Stimulated activated CD8-positive, alpha-beta memory T cell treated with anti-CD3 and anti-CD28 coated beads, Interleukin-2, amount 100 ng/mL, for 48 hours (primary cell): ENCODE results near the gene HSPA12B.
A peak's percentile ranks its signal among the peaks of the same experiment; 100 is the strongest.

ENCODE experiments used
- DNase-seq, 2 donors: peaks; one replicate each; pipeline ENCODE4 v3.0.0-alpha.2; 2020; ENCODE audit warnings: low read depth in 2 of 2

HSPA12B gene

GRCh38 chr20:3749087-3749688 lies 16.7 kb downstream of the HSPA12B start:
- no peak for DNase-seq

- DNase-seq: peak; percentile 23 to 25
These were observed 17.4 kb downstream of the HSPA12B start for GRCh38 chr20:3749689-3750531.

- DNase-seq: no peak
These were observed 18.8 kb downstream of the HSPA12B start for GRCh38 chr20:3751305-3751674.

GRCh38 chr20:3751675-3752385 lies 19.3 kb downstream of the HSPA12B start:
- peak; percentile 37 to 43 for DNase-seq

- no peak for DNase-seq
These were observed 19.9 kb downstream of the HSPA12B start for GRCh38 chr20:3752386-3752759.

GRCh38 chr20:3753098-3753497 lies 20.6 kb downstream of the HSPA12B start:
- peak in 1 of 2 donors; percentile 40 for DNase-seq

- DNase-seq: no peak
These were observed 21.2 kb downstream of the HSPA12B start for GRCh38 chr20:3753501-3754275.

GRCh38 chr20:3754276-3754630 lies 21.8 kb downstream of the HSPA12B start:
- DNase-seq: no peak

GRCh38 chr20:3755269-3755668 lies 22.8 kb downstream of the HSPA12B start:
- no peak for DNase-seq

GRCh38 chr20:3755814-3756480 lies 23.5 kb downstream of the HSPA12B start:
- DNase-seq: no peak

GRCh38 chr20:3757268-3757667 lies 24.8 kb downstream of the HSPA12B start:
- no peak for DNase-seq

GRCh38 chr20:3758566-3758965 lies 26.1 kb downstream of the HSPA12B start:
- DNase-seq: no peak

GRCh38 chr20:3759316-3759823 lies 26.9 kb downstream of the HSPA12B start:
- DNase-seq: no peak

GRCh38 chr20:3759884-3760283 lies 27.4 kb downstream of the HSPA12B start:
- DNase-seq: no peak

- no peak for DNase-seq
These were observed 28.3 kb downstream of the HSPA12B start for GRCh38 chr20:3760655-3761348.

GRCh38 chr20:3763671-3764601 lies 31.5 kb downstream of the HSPA12B start:
- DNase-seq: no peak

- DNase-seq: no peak
These were observed 32.2 kb downstream of the HSPA12B start for GRCh38 chr20:3764659-3765058.

- no peak for DNase-seq
These were observed 32.8 kb downstream of the HSPA12B start for GRCh38 chr20:3765171-3765882.
